Cardiac muscle cell (in vitro differentiated cells and primary cell): ENCODE results near the gene DDX60. TPM values are rescaled to one million over a fixed set of nuclear protein-coding genes. Genes with fewer than 3 reads are reported as not detected.

ENCODE experiments used
- DNase-seq, 2 donors: peaks; one replicate each; pipeline versions ENCODE4 v3.0.0 to v3.0.0-alpha.2; 2010 to 2017; ENCODE audit warnings: low read depth in 1 of 2, low spot score in 1 of 2
- H3K27ac ChIP-seq: fragments of 200-600 bp; sonication (generic); 2 replicates; pipeline ENCODE4 v1.5.1; 2016
- H3K27me3 ChIP-seq: fragments of 200-600 bp; sonication (generic); 2 replicates; pipeline ENCODE4 v1.6.0; 2016; ENCODE audit warnings: control low read depth
- H3K36me3 ChIP-seq: fragments of 200-600 bp; sonication (generic); 2 replicates; pipeline ENCODE4 v1.5.1; 2016; ENCODE audit warnings: control low read depth
- H3K4me1 ChIP-seq: fragments of 200-600 bp; sonication (generic); 2 replicates; pipeline ENCODE4 v1.8.1; 2017; ENCODE audit warnings: low read depth, mild to moderate bottlenecking, mixed run types
- H3K4me3 ChIP-seq: fragments of 200-600 bp; sonication (generic); 2 replicates; pipeline ENCODE4 v1.5.1; 2016; ENCODE audit warnings: mild to moderate bottlenecking
- H3K9me3 ChIP-seq: fragments of 200-600 bp; sonication (generic); 2 replicates; pipeline ENCODE4 v1.5.1; 2017; ENCODE audit warnings: low read depth, mild to moderate bottlenecking, control low read depth
- CTCF ChIP-seq: IDR thresholded peaks from 2 replicates; pipeline ENCODE4 v1.5.1; 2012; ENCODE audit warnings: low read depth, mild to moderate bottlenecking, low read length
- polyA plus RNA-seq: library from polyadenylated mRNA; unstranded; fragments of >200 nt; fragmentation: Nextera tagmentation; extraction: Ambion mirVana; gene quantifications from 2 replicates; pipeline ENCODE4 v1.2.1, GENCODE V29; 2016
- total RNA-seq: library from RNA; depleted of rRNA; stranded (reverse); fragments of >200 nt; gene quantifications from 2 replicates; pipeline ENCODE4 v1.2.3, GENCODE V29; 2016

Gene DDX60
- total and polyA plus RNA-seq, 2 experiments from 2014 or later: 1.8 to 4.8 TPM

- H3K4me1 ChIP-seq: peaks cover 31% of the 10 kb centered on the region
- DNase-seq: no peak
- H3K27ac ChIP-seq: peak overlapping the region; percentile 91
- TF ChIP-seq CTCF: no peak
- H3K4me3 ChIP-seq: no peak overlapping the region
- H3K27me3 ChIP-seq: no peaks in the 10 kb centered on the region
- H3K36me3 ChIP-seq: no peaks in the 10 kb centered on the region
- no peaks in the 10 kb centered on the region for H3K9me3 ChIP-seq
Observed at GRCh38 chr4:168259096-168259495, 59.5 kb downstream of the DDX60 start.

GRCh38 chr4:168257768-168258167, 60.8 kb downstream of the DDX60 start:
- Histone ChIP-seq H3K36me3 (no peaks in the 10 kb centered on the region), H3K4me3 (no peak overlapping the region), H3K27me3 (no peaks in the 10 kb centered on the region), H3K4me1 (peaks cover 21% of the 10 kb centered on the region), H3K9me3 (no peaks in the 10 kb centered on the region), H3K27ac (peak overlapping the region; percentile 91)
- TF ChIP-seq CTCF: no peak
- peak in 1 of 2 donors; percentile 58 for DNase-seq

- H3K27ac ChIP-seq: no peak overlapping the region
- H3K4me1 ChIP-seq: peaks cover 4% of the 10 kb centered on the region
- H3K9me3 ChIP-seq: no peaks in the 10 kb centered on the region
- DNase-seq: no peak
- no peaks in the 10 kb centered on the region for H3K27me3 ChIP-seq
- no peaks in the 10 kb centered on the region for H3K36me3 ChIP-seq
- H3K4me3 ChIP-seq: no peak overlapping the region
- TF ChIP-seq CTCF: no peak
Observed at GRCh38 chr4:168248176-168248710, 70.3 kb downstream of the DDX60 start.

- H3K4me1 ChIP-seq: peaks cover 4% of the 10 kb centered on the region
- no peaks in the 10 kb centered on the region for H3K9me3 ChIP-seq
- H3K36me3 ChIP-seq: no peaks in the 10 kb centered on the region
- H3K27ac ChIP-seq: no peak overlapping the region
- no peaks in the 10 kb centered on the region for H3K27me3 ChIP-seq
- no peak for TF ChIP-seq CTCF
- H3K4me3 ChIP-seq: no peak overlapping the region
- DNase-seq: no peak
Observed at GRCh38 chr4:168247603-168248002, 70.9 kb downstream of the DDX60 start.

- Histone ChIP-seq H3K27ac (no peak overlapping the region), H3K4me1 (no peaks in the 10 kb centered on the region), H3K4me3 (no peak overlapping the region), H3K36me3 (no peaks in the 10 kb centered on the region), H3K27me3 (no peaks in the 10 kb centered on the region), H3K9me3 (no peaks in the 10 kb centered on the region)
- TF ChIP-seq CTCF: no peak
- DNase-seq: no peak
Observed at GRCh38 chr4:168241953-168242352, 76.6 kb downstream of the DDX60 start.
